Left ventricle myocardium inferior (tissue), 1 donor: ENCODE results near the gene WNT11. TPM values are rescaled to one million over a fixed set of nuclear protein-coding genes. Genes with fewer than 3 reads are reported as not detected.

ENCODE experiments used
- DNase-seq: peaks from one replicate; pipeline ENCODE4 v3.0.0-alpha.2; 2020
- H3K27ac ChIP-seq: fragments of 200-600 bp; replicated peaks from 2 replicates; pipeline ENCODE4 v1.8.0; 2021
- H3K27me3 ChIP-seq: fragments of 200-600 bp; 2 replicates; pipeline ENCODE4 v1.8.0; 2021; ENCODE audit warnings: low read depth
- H3K36me3 ChIP-seq: fragments of 200-600 bp; 2 replicates; pipeline ENCODE4 v1.8.0; 2021
- H3K4me1 ChIP-seq: fragments of 200-600 bp; 2 replicates; pipeline ENCODE4 v1.8.0; 2021
- H3K4me3 ChIP-seq: fragments of 200-600 bp; 2 replicates; pipeline ENCODE4 v1.8.0; 2021; ENCODE audit warnings: mild to moderate bottlenecking, moderate library complexity
- H3K9me3 ChIP-seq: fragments of 200-600 bp; replicated peaks from 2 replicates; pipeline ENCODE4 v1.8.0; 2021
- intact Hi-C: fragments of 100-400 bp; cut with micrococcal nuclease; formaldehyde crosslinking; loops from one replicate; pipeline ENCODE4 v1.11.0; 2022
- total RNA-seq: library from RNA; stranded (reverse); fragmentation: NEBNext Ultra II Directional; extraction: Animal tissue kit (Norgen Biotek cat#: 25700); gene quantifications from one replicate; pipeline ENCODE4 v1.2.1, GENCODE V29; 2021
- TF ChIP-seq, protein P1 (sequence below): fragments of 200-600 bp; IDR thresholded peaks from 2 replicates; pipeline ENCODE4 v1.8.0; 2021; ENCODE audit warnings: antibody characterized with exemption, mild to moderate bottlenecking, borderline replicate concordance
- donor health status: DM: no; HTN: yes; CAD: no; lungs with severe emphysema.

Gene WNT11
- total RNA-seq, 1 donor from 2014 or later = 22.7 TPM

DNA sequence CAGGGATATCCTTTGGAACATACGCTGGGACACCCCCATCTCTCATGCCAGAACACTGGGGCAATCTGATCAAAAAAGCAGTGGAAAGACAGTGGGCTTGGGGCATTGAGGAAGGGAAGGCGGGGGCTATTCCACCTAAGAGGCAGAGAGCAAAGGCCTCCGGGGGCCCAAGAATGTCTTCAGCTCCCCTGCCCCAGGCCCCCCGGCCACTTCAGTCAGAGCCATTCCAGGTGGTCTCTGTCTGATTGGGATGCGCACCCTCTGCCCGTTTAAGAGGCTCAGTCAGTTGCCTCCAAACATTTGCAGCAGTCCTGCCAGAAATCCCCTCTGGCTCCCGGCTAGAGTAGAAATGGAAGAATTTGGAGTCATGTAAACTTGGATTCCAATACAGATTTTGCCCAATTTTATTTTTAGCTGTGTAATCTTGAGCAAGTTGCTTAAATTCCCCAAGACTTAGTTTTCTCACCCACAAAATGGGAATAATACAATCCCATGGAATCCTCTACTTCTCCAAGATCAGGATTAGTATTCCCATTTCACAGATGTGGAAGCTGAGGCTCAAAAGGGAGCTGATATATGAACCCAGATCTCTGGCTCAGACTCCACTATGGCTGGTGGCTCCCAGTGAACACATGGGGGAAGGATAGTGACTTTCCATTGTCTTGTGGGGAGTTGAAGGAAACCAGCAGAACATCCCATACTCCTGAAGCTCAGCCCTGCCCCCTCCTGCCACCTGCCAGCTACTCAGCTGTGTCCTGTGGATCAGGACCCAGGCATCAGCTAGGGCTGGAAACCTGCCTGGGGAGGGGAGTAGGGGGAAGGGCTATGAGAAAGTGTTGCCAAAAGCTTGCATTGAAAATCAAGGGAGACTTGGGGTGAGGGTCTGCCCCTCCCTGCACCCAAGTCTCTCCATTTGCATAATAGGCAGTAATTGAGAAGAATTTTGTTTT, 6.1 kb upstream of the WNT11 start:
- Histone ChIP-seq H3K36me3 (no peaks in the 10 kb centered on the region), H3K27ac (no peak overlapping the region), H3K9me3 (no peaks in the 10 kb centered on the region), H3K27me3 (peaks cover 8% of the 10 kb centered on the region), H3K4me3 (no peak overlapping the region), H3K4me1 (peaks cover 37% of the 10 kb centered on the region)
- TF ChIP-seq, protein P1, sequence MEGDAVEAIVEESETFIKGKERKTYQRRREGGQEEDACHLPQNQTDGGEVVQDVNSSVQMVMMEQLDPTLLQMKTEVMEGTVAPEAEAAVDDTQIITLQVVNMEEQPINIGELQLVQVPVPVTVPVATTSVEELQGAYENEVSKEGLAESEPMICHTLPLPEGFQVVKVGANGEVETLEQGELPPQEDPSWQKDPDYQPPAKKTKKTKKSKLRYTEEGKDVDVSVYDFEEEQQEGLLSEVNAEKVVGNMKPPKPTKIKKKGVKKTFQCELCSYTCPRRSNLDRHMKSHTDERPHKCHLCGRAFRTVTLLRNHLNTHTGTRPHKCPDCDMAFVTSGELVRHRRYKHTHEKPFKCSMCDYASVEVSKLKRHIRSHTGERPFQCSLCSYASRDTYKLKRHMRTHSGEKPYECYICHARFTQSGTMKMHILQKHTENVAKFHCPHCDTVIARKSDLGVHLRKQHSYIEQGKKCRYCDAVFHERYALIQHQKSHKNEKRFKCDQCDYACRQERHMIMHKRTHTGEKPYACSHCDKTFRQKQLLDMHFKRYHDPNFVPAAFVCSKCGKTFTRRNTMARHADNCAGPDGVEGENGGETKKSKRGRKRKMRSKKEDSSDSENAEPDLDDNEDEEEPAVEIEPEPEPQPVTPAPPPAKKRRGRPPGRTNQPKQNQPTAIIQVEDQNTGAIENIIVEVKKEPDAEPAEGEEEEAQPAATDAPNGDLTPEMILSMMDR = no peak
- no peak for DNase-seq
- intact Hi-C loops = no loop called here

DNA sequence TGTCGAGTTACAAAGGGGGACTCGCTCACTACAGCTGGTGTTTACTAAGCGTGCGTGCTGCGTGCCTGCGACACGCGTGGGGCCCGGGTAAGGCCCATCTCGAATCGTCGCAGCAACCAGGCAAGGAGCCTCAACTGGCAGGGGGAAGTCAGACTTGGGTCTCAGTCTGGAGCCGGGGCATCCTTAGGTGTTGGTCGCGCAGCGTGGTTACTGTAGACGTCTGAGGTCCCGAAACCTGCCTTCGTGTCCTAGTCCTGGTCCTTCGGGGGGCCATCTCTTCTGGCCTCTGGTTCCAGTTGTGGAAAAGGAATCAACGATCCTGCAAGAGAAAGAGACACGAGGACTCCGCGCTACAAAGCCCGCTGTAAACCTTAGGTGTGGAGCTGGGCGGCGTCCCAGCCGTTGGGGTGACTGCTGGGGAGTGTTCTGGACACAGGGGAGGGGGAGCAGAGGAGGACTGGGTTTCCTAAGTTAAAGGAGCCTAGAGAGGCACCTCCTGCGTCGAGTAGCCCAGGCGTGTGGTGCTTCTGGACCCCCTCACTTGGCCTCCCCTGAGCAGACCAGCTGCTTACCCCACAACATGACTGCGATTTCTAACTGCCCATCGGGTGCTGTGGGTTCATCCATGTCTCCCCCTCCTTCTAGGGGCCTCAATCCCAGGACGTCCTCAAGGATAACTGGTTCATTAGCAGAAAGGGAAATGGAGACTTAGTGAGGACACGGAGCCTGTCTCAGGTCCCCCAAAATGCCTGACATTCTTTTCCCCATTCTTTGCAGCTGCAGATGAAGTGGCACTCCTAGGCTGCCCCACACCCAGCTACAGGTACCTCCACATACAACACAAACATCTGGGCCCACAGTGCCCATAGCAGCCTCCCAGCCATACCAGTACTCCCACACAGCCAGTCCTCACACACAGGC, 4.9 kb upstream of the WNT11 start:
- H3K4me1 ChIP-seq = peaks cover 49% of the 10 kb centered on the region

DNA sequence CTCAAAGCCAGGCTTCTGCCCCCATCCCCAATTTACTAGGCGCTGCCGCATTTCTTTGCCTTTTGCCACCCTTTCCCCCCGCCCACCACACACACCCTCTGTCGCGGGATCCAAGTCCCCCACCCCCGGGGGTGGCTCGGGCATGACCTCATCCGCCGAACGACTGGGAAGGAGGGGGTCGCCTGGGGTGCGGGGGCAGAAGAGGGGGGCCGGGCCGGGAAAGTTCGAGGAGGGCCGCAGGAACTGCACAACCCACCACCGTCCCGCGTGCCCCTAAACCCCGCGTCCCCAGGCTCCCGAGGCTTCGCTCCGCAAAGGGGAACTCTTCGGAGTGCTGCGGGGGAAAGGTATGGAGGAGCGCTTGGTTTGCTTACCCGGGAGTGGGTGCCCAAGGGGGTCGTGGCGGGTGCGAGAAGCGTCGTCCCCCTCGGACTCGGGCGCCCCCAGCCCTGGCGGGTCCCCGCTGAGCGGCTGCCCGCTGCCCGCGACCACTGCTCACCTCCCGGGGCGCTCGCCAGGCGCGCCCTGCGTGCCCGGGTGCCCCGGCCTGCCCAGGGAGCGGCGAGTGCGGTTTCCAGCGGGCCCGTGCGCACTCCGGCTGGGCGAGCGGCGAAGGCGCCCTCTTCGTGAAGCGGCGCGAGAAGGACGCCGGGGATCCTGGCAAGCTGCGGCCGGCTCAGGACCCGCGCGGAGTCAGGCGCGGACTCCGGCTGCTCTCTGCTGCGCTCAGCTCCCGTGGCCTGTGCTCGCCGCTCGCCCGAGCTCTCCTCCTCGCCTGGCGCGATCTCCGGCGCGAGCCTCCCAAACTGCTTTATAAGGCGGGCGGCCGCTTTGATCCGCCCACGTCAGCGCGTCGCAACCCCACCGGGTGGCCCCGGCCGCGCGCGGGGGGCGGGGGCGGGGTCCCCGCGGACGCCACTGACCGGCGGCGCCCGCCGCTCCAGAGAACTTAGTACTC, 4.0 kb upstream of the WNT11 start:
- peaks cover 8% of the 10 kb centered on the region for H3K27me3 ChIP-seq
- H3K4me3 ChIP-seq = peak overlapping the region; percentile 70
- TF ChIP-seq, protein P1 = no peak
- no peaks in the 10 kb centered on the region for H3K36me3 ChIP-seq
- no peaks in the 10 kb centered on the region for H3K9me3 ChIP-seq
- H3K4me1 ChIP-seq = peaks cover 59% of the 10 kb centered on the region
- peak; percentile 77 for DNase-seq
- H3K27ac ChIP-seq = peak overlapping the region; percentile 75
- intact Hi-C loops = loop anchor here (2.0 kb wide), 1 partner anchor 109 kb away; no protein-coding TSS in a partner anchor

More for the DNA sequence above, 4.9 kb upstream of the WNT11 start:
- peak overlapping the region; percentile 75 for H3K27ac ChIP-seq
- no peaks in the 10 kb centered on the region for H3K9me3 ChIP-seq
- H3K27me3 ChIP-seq = peaks cover 8% of the 10 kb centered on the region
- TF ChIP-seq, protein P1 = no peak
- H3K4me3 ChIP-seq = peak overlapping the region; percentile 70
- H3K36me3 ChIP-seq = no peaks in the 10 kb centered on the region
- no peak for DNase-seq
- intact Hi-C loops = no loop called here

DNA sequence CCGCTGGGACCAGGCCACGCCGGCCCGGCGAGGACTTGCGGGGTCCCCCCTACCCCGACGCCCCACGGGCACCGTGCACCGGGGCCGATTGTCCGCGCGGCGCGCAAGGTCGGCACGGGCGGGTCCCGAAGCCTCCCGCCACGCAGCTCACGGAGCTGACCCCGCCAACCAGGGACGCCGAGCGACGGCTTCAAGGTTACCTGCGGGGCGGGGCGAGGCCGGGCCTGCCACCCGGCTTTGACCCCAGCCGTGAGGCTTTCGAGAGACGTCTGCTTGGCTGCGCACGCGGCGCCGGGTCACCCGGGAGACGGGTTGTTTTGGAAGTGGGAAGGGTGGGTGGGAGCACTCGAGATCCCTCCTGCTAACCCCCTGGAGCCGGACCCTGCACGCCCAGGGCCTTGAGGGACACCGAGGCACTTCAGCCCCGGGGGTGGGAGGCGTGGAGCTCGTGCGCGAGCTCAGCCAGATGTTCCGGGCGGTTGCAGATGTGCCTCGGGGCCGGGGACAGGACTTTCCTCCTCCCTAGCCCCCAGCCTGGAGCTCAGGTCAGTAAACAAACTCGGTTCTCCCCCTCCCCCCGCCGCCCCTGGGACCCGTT, 3.2 kb upstream of the WNT11 start:
- Histone ChIP-seq H3K27ac (peak overlapping the region; percentile 75), H3K4me1 (peaks cover 60% of the 10 kb centered on the region), H3K27me3 (peaks cover 8% of the 10 kb centered on the region), H3K9me3 (no peaks in the 10 kb centered on the region), H3K4me3 (peak overlapping the region; percentile 70), H3K36me3 (no peaks in the 10 kb centered on the region)
- intact Hi-C loops = loop anchor here (2.0 kb wide), 1 partner anchor 109 kb away; no protein-coding TSS in a partner anchor
- DNase-seq = no peak
- TF ChIP-seq, protein P1 = no peak
